GM18511 (cell line): Measurements from ENCODE around the gene PHACTR1.

Source experiments
- ATAC-seq: cut with Tn5 transposase; IDR thresholded peaks from one replicate; pipeline ENCODE4 v1.9.1; 2021; ENCODE audit warnings: mild to moderate bottlenecking, moderate library complexity; ENCODE audit not compliant: unreplicated experiment

PHACTR1 gene

GRCh38 chr6:13094781-13095425 is 378.3 kb downstream of the PHACTR1 start:
- no peak for ATAC-seq

- no peak for ATAC-seq
Observed at GRCh38 chr6:13096084-13096483, 379.5 kb downstream of the PHACTR1 start.

DNA sequence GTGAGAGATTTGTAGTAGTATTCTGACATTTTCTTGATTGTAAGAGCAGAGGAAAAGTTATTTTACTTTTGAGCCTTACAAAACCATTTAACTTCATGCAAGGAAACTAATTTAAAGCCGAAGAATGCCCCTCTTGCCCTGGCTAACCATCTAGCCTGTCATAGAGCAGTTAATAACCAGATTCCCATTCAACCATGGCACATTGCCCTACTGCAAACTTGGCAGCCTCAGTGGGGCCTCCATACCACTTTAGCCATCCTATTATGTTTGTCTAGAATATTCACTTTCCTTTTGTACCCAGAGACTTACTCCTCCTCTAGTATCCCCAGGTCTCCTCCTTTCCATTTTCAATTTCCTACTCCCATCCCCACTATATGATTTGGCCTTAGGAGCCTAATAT is 380.9 kb downstream of the PHACTR1 start:
- ATAC-seq: no peak

GRCh38 chr6:13098006-13098405 is 381.4 kb downstream of the PHACTR1 start:
- no peak for ATAC-seq

GRCh38 chr6:13098793-13099570 is 382.4 kb downstream of the PHACTR1 start:
- ATAC-seq: no peak

DNA sequence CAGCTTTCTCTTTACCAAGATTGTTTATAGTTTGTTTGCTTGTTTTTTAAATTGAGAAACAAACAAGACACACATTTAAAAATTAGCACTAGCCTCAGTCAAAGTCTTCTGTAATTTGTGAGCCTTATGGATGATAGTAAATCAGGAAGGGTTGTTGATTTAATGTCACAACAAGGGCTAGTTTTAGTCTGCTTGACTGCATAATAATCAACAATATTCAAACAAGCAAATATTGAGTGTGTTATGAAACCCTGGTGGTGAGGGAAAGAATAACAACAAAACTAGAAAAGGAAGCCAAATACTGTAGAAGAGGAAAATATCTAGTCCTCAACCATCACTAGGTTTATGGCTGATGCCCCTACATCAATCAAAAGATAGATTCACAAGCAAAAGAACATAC is 383.2 kb downstream of the PHACTR1 start:
- no peak for ATAC-seq

DNA sequence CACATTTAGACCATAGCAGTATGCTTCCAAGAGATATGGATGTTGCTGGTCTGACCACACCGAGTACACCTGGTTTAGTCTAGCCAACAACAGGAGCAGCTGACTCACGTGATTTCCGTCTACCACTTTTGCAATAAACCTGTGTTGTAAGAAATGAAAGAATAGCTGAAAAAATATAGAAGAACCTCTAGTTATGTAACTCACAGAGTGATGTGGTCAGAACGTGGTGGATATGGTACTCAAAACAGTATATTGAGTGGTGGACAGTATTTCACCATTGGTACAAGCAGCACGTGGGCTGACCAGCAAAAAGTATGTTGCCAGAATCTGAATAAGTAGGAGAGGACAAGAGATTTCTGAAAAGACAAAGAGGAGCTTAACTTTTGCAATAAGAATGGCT is 384.8 kb downstream of the PHACTR1 start:
- no peak for ATAC-seq

DNA sequence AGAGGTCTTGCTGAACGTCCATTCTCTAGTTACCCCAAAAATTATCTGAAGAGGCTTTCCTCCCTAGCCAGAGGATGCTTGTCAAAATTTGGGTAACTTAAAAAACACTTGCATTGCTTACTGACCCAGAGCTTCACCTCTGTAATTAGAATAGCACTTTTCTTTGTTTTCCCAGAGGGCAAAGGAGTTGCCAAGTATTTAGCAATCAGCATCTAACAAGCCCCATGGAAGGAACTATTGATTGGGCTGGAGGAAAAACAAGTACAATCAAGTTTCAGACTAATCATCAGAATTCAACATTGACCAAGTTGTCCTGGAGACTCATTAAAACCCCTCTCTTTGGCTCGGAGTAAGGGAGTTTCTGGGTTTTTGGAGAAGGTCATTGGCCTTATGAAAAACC is 385.4 kb downstream of the PHACTR1 start:
- no peak for ATAC-seq

DNA sequence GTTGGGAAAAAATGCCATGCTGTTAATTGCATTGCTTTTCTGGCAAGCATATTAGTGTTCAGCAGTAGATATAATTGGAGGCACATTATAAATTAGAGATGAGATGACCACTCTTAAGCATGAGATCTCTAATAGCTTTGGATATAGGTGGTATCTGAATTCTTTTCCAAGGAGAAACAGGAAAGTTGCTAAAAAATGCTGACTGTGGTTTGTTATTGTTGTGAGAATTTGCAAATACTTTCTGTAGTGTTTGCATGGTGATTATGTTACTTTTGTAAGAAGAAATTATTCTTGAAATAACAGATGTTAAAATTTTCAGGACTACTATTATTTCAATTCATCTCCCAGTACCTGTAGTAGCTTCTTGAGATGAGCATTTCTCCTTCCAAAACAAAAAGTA is 386.6 kb downstream of the PHACTR1 start:
- no peak for ATAC-seq

- ATAC-seq: no peak
Observed at GRCh38 chr6:13105139-13105538, 388.6 kb downstream of the PHACTR1 start.

DNA sequence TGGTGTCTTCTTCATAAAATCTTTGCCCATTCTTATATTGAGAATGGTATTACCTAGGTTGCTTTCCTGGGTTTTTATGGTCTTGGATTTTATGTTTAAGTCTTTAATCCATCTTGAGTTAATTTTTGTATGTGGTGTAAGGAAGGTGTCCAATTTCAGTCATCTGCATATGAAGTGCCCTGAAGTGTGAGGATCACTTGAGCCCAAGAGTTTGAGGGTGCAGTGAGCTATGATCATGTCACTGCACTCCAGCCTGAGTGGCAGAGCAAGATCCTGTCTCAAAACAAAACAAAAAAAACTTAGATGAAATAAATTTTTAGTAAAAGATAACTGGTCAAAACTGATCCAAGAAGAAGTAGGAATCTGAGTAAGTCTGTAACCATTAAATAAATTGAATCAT is 396.4 kb downstream of the PHACTR1 start:
- ATAC-seq: no peak

DNA sequence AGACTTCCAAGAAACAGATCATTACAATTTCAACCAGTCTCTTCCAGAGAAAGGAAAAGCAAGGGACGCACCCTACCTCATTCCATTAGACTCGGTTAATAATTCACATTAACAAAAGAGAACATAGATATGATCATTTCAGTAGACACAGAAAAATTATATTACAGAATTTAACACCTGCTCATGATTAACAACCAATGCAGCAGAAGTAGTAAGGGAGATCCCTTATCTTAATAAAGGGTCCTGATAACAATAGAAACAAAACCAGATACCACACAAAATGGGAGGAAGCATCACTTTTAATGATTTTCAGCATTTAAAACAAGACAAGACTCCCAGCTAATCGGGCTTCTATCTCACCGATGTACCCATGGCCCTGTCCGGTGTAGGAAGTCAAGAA is 396.8 kb downstream of the PHACTR1 start:
- ATAC-seq: no peak

DNA sequence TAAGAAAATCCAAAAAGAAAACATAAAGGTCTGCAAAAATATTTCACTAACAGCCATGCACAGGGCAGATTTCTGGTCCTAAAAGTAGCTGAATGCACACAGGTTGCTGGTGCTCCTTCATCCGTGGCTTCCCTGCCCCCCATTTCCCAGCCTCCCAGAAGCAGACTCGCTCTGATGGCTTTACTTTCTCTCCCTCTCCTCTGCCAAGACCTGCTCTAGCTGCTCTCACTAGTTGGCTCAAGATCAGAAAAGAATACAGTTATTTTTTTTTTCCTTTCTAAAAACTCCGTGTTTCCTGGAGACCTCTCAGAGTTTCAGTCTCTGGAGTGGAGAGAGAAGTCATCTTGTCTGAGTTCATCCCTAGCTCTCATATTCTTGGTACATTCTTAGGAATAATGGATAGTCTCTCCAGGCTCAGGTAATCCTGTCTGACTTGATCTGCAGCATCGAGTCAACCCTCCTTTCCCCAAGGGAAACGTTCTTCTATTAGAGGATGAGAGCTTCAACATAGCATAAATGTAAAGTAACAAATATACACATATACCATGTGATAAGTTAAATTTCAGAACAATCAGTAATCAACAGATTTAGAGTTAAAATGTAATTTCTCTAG is 397.5 kb downstream of the PHACTR1 start:
- ATAC-seq: no peak

DNA sequence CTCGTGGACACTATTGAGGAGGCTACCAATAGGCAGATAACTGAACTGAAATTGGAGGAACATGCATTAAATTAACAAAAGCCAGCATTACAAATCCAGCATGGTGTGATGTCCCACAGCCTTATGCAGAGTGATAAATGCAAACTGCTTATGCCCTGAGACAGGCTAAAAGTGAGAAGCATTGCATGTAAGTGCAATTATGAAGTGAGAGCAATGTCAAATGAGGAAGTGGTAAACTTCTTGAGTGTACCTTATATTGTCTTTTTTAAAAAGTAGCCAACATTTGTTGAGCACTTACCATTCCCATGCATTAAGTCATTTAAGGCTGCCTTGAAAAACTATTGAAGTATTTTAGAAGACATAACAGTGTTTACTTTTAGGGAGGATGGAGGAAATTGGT is 399.6 kb downstream of the PHACTR1 start:
- ATAC-seq: no peak

GRCh38 chr6:13117570-13117969 is 401.0 kb downstream of the PHACTR1 start:
- no peak for ATAC-seq

DNA sequence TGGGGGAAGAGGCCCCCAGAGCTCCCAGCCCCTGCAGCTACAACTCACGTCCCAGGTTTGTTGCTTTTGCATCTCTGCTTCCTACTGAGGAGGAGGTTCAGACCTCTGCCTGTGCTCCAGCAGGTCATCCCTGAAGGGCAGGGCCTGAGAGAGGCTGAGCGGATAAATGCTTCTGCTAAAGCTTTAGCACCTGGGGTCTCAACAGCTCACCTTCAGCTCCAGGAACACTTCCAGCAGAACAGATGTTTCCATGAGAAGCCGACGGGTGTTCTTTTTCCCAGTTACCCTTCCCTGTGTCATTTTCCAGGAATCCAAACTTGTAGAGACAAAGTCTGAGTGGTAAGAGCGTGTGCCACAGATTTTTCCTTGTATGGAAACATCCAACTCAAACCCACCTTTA is 403.0 kb downstream of the PHACTR1 start:
- no peak for ATAC-seq

DNA sequence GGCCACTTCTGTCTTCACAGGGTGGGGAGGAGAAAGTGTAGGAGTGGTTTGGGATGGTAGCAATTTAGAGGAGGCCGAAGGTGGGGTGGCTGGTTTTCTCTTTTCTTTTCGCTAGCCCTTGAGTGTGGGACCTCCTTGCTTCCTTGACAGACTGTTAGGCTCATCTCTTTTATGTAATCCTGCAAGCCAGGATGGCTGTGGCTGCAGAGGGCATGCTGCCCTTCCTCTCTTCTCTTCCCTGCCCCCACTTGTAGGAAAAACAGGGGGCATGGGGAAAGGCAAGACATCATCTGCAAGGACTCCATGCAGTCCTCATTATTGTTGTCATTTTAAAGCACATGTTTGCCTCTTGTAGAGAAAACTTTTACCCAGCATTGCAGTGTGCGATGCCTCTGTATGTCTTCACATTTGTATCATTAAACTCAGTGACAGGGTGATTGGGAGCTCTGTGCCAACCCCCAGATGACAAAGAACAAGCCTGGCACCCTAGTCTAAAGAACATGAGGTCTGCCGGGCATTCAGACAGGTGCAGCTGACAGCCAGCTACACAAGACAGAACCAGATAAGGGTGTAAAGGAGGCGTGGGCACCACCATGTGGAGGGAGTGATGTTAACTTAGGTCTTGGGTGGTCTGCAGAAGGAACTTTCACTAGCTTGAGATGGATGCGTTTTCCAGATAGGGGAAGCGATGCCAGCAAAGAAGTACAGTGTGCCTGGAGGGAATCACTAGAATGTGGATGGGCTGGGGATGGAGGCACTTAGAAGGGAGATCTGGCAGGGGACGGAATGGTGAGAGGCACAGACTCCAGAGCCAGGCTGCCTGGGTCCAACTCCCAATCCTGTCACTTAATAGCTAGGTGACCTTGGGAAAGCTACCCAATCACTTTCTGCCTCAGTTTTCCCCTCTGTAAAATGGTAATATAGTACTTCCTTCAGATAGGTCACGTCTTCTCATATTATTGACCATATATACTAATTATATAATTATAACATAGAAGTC is 404.2 kb downstream of the PHACTR1 start:
- no peak for ATAC-seq

- no peak for ATAC-seq
Observed at GRCh38 chr6:13124131-13124530, 407.6 kb downstream of the PHACTR1 start.

DNA sequence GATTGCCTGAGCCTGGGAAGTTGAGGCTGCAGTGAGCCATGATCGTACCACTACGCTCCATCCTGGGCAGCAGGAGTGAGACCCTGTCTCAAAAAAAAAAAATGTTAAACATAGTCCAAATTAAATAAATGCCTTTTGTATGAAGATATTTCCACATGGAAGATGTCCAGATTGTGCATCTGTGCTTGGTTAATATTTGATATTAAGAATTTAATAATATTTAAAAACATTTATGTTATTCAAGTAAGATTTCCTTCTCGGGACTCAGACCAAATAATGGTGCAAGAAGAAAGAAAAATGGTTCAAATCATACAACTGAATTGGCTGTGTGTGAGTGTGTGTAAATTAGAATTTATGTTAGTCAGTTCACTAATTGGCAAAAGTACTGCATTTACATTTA is 409.3 kb downstream of the PHACTR1 start:
- no peak for ATAC-seq

DNA sequence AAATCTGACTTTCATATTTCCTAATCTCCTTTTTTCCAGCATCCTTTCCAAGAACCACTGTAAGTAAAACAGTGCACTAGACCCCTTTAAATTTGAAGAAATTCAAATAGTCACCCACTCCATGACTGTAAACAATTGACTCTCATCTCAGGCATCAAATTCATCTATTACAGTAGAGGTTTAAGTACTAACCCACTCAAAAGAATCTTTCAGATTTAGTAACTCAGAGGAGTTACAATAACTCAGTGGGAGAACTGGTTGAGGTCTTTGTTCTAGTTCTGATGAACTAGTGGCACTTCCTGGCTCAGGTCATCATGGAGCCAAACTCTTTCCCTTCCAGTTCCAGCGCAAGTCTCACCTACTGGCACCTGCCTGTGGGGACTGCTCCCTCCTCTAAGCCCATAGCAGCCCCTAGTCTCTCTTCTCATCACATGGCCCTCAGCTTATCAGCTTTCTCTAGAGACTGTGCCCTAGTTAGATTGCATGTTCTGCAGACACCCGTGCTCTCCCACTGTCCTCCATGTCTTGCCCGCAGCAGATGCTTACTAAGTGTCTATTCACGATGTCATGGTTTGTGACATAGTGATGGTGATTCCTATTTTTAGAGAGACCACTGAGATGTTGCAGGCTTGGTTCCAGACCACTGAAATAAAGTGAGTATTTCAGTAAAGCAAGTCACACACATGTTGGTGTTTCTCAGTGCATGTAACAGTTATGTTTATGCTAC is 415.5 kb downstream of the PHACTR1 start:
- ATAC-seq: no peak
